ENCODE data around the gene C19orf85. TPM values are rescaled to one million over a fixed set of nuclear protein-coding genes. Genes with fewer than 3 reads are reported as not detected.

Gene C19orf85
- total and polyA plus RNA-seq, 4 experiments from 2014 or later: not detected

DNA sequence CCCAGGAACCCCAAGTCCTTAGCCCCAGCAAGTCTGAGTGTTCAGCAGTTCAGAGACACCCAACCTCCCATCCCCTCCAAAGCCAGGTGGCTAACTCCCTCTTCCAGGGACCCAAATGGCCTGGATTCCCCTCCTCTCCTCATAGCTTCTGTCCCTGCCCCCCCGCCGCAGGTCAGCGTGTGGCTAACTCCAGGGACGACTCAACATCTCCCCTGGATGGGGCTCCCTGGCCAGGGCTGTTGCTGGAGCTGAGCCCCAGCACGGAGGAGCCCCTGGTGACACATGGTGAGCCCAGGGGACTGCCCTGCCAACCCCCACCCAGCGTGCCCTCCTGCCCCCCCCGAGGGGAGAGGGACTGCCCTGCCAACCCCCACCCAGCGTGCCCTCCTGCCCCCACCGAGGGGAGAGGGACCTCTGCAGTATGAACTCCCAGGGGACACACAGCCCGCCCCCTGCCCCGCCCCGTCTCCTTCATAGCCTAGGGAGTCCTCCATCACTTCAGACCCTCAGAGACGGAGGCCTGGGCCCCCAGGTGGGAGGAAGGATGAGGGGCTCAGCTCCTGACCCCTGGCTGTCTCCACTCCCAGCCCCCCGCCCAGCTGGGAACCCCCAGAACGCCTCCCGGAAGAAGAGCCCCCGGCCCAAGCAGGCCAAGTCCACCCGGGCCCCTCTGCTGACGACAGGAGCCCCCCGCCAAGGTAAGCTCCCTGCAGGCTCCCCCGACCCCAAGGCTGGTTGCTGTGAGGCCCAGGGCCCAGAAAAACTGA lies 25.3 kb upstream of the C19orf85 start:
- POLR2A ChIA-PET (ENCODE audit: partially characterized antibody): no interaction called here
- intact Hi-C loops (cut with micrococcal nuclease): no loop called here
- Mint-ChIP-seq H3K27ac (no peak overlapping the region), H3K27me3 (peaks cover 5 to 13% of the 10 kb centered on the region in 2 donors), H3K36me3 (peaks cover 0 to 1% of the 10 kb centered on the region in 2 donors), H3K4me3 (no peak overlapping the region), H3K4me1 (peaks cover 3 to 6% (median 6%) of the 10 kb centered on the region in 4 donors), H3K9me3 (no peaks in the 10 kb centered on the region)
- no peaks in the 10 kb centered on the region for H3K4me1 ChIP-seq (ENCODE audit: insufficient read depth, low read length)
- H3K27me3 ChIP-seq (ENCODE audit: insufficient read depth, low read length): no peaks in the 10 kb centered on the region
- CTCF ChIA-PET (ENCODE audit: partially characterized antibody): interaction anchor here (3.3 kb wide), 1 partner anchor 14 kb away, joined by 19 read pairs; no protein-coding TSS in a partner anchor
- no peak overlapping the region for H3K27ac ChIP-seq (ENCODE audit: low read depth, low read length)
- no peaks in the 10 kb centered on the region for H3K9me3 ChIP-seq (ENCODE audit: control insufficient read depth in 1 of 2, low read length in 2 of 2)
- H3K36me3 ChIP-seq (ENCODE audit: insufficient read depth, low read length): no peaks in the 10 kb centered on the region
- DNase-seq: no peak
- H3K4me3 ChIP-seq (ENCODE audit: low read length in 2 of 2): no peak overlapping the region

DNA sequence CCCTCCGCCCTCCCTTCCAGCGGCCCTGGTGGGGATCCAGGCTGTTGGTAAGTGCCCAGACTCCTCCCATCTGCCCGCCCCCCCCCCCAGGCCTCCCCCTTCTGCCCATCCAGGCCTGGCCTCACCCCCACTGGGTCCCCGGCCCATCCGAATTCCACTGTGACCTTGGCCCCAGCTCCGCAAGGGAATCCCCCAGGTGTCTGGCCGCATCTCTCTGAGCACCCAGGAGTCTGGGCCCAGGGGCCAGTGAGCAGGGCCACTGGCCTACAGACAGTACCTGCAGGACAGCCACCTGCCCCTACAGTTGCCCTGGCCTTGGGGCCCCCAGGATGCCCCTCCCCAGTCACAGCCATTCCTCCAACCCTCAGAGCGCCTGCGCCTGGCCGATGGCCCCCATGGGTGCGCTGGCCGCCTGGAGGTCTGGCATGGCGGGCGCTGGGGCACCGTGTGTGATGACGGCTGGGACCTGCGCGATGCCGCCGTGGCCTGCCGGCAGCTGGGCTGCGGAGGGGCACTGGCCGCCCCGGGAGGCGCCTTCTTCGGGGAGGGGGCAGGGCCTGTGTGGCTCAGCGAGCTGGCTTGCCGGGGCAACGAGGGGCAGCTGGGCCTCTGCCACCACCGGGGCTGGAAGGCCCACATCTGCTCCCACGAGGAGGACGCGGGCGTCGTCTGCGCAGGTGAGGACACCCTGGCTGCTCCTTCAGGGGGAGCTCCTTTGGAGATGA lies 24.6 kb upstream of the C19orf85 start:
- Histone ChIP-seq H3K27ac (ENCODE audit: low read depth, low read length) (no peak overlapping the region), H3K4me1 (ENCODE audit: insufficient read depth, low read length) (peaks cover 7% of the 10 kb centered on the region), H3K9me3 (ENCODE audit: control insufficient read depth in 1 of 2, low read length in 2 of 2) (no peaks in the 10 kb centered on the region), H3K36me3 (ENCODE audit: insufficient read depth, low read length) (no peaks in the 10 kb centered on the region), H3K4me3 (ENCODE audit: low read length in 2 of 2) (no peak overlapping the region), H3K27me3 (ENCODE audit: insufficient read depth, low read length) (no peaks in the 10 kb centered on the region)
- CTCF ChIA-PET (ENCODE audit: partially characterized antibody): no interaction called here
- no peaks in the 10 kb centered on the region for H3K9me3 Mint-ChIP-seq
- POLR2A ChIA-PET (ENCODE audit: partially characterized antibody): no interaction called here
- no peak for DNase-seq
- H3K4me3 Mint-ChIP-seq: no peak overlapping the region
- peaks cover 3 to 11% (median 5%) of the 10 kb centered on the region in 4 donors for H3K4me1 Mint-ChIP-seq
- H3K27me3 Mint-ChIP-seq: peaks cover 5 to 13% of the 10 kb centered on the region in 2 donors
- H3K27ac Mint-ChIP-seq: no peak overlapping the region
- intact Hi-C loops (cut with micrococcal nuclease): no loop called here
- peaks cover 0 to 1% of the 10 kb centered on the region in 2 donors for H3K36me3 Mint-ChIP-seq

DNA sequence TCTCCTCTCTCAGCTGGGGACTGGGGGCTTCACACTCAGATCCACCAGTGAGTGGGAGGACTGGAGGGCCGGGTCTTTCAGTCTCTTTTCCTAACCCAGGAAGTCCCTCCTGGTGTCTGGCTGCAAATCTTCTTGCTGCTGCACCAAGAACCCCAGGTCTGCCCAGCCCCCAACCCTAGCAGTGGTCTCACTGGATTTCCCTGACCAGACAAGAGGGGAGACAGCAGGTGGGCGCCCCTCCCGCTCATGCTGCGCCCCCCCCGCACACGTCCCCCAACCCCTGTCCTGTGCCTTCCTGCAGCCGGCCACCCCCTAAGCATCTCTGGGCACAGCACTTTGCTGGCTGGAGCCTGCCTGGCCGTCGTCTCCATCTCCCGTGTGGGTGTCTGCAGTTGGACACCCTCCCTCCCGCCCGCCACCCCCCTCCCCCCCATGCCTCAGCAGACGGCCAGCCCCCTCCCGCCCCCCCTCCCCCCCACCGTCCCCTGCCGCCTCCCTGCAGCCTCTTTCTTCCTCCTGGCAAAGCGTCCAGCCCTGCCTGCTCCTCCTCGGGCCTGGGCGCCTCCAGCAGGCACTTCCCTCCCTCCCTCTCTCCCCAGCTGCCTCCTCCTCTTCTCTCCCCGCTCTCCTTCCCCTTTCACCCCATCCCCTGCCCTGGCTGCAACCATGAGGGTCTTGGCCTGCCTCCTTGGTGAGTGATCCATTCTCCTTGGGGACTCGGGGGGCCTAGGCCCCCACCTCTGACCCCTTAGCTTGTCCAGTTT lies 23.6 kb upstream of the C19orf85 start, which contains the start of gene SSC5D:
Gene SSC5D, plus strand, starts transcription at position 513 of the 764 bp plus-strand sequence. Its CDS starts 154 bp downstream, at position 667.
- no peaks in the 10 kb centered on the region for H3K9me3 ChIP-seq (ENCODE audit: control insufficient read depth in 1 of 2, low read length in 2 of 2)
- Mint-ChIP-seq H3K9me3 (no peaks in the 10 kb centered on the region), H3K4me1 (peaks cover 3 to 11% (median 5%) of the 10 kb centered on the region in 4 donors), H3K36me3 (peaks cover 0 to 1% of the 10 kb centered on the region in 2 donors), H3K4me3 (peak within 1 kb of the TSS in 2 of 8 donors; percentile 54 to 71), H3K27me3 (peaks cover 5 to 12% of the 10 kb centered on the region in 2 donors), H3K27ac (peak within 1 kb of the TSS in 6 of 7 donors; percentile 41 to 79 (median 72))
- no peak for DNase-seq
- ChIA-PET POLR2A (ENCODE audit: partially characterized antibody) (interaction anchor here (1.4 to 4.9 kb wide), 2 partner anchors 12 to 16 kb away, joined by 6 to 36 read pairs; partner anchors contain the start of gene ZNF628), CTCF (ENCODE audit: partially characterized antibody) (interaction anchor here (1.5 to 1.7 kb wide), 2 partner anchors 16 to 20 kb away, joined by 6 read pairs; no protein-coding TSS in a partner anchor)
- no peaks in the 10 kb centered on the region for H3K27me3 ChIP-seq (ENCODE audit: insufficient read depth, low read length)
- H3K4me1 ChIP-seq (ENCODE audit: insufficient read depth, low read length): peaks cover 13% of the 10 kb centered on the region
- H3K4me3 ChIP-seq (ENCODE audit: low read length in 2 of 2): no peak within 1 kb of the TSS
- intact Hi-C loops (cut with micrococcal nuclease): no loop called here
- no peak within 1 kb of the TSS for H3K27ac ChIP-seq (ENCODE audit: low read depth, low read length)
- no peaks in the 10 kb centered on the region for H3K36me3 ChIP-seq (ENCODE audit: insufficient read depth, low read length)

DNA sequence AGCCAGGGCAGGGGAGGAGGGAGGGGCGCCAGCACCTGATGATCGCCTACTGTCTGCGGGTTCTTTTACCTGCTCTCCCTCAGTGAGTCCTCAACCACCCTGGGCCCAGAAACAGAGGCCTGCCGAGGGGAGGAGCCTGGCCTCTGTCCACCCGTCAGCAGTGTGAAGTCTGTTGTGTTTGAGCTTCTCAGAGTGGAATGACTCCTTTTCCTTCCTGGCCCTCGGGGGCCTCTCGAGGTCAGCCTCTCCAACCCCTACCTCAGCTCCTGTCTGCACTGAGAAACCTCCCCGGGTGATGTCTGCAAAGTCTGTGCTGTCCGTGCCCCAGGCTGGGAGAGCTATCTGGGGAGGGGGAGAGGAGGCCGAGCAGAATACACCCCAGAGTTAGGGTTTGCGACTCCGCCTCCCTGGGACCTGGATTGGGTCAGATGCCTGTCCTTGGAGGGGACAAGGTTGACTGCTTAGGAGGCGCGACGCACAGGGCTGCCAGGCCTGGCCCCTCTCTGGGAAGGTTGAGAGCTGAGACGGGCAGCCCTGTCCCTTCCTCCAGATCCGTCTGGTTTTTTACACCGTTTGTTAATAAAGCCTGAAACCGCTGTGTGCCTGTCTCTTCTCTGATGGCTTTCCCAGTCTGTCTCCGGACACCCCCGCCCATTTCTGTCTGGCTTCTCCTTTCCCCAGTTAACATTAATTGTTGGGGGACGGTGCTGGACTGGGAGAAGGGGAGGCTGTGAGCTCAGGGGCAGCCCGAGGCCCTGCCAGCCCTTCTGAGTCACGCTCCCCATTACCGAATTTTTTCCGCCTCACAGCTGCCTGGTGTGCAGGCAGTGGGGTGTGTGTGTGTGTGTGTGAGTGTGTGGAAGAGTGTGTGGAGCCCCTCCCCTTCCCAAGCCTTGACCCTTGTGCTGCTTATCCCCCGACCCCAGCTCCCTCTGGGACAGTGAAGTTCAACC lies 22.7 kb upstream of the C19orf85 start:
- POLR2A ChIA-PET (ENCODE audit: partially characterized antibody): interaction anchor here (1.4 to 4.9 kb wide), 2 partner anchors 11 to 17 kb away, joined by 6 to 36 read pairs; partner anchors contain the start of gene ZNF628
- H3K27ac Mint-ChIP-seq: peak overlapping the region; percentile 60 to 79 (median 77)
- H3K36me3 Mint-ChIP-seq: peaks cover 0 to 1% of the 10 kb centered on the region in 2 donors
- no peak overlapping the region for H3K4me3 ChIP-seq (ENCODE audit: low read length in 2 of 2)
- H3K4me3 Mint-ChIP-seq: peak overlapping the region in 2 of 8 donors; percentile 54 to 71
- H3K4me1 ChIP-seq (ENCODE audit: insufficient read depth, low read length): peaks cover 13% of the 10 kb centered on the region
- DNase-seq: peak in 1 of 5 donors; percentile 68
- intact Hi-C loops (cut with micrococcal nuclease): no loop called here
- no peaks in the 10 kb centered on the region for H3K9me3 Mint-ChIP-seq
- peaks cover 3 to 11% (median 5%) of the 10 kb centered on the region in 4 donors for H3K4me1 Mint-ChIP-seq
- H3K27me3 ChIP-seq (ENCODE audit: insufficient read depth, low read length): no peaks in the 10 kb centered on the region
- no peak overlapping the region for H3K27ac ChIP-seq (ENCODE audit: low read depth, low read length)
- peaks cover 3 to 10% of the 10 kb centered on the region in 2 donors for H3K27me3 Mint-ChIP-seq
- H3K9me3 ChIP-seq (ENCODE audit: control insufficient read depth in 1 of 2, low read length in 2 of 2): no peaks in the 10 kb centered on the region
- CTCF ChIA-PET (ENCODE audit: partially characterized antibody): interaction anchor here (1.3 to 1.7 kb wide), 4 partner anchors 10 to 144 kb away, joined by 3 to 6 read pairs (median 4); no protein-coding TSS in a partner anchor
- no peaks in the 10 kb centered on the region for H3K36me3 ChIP-seq (ENCODE audit: insufficient read depth, low read length)

DNA sequence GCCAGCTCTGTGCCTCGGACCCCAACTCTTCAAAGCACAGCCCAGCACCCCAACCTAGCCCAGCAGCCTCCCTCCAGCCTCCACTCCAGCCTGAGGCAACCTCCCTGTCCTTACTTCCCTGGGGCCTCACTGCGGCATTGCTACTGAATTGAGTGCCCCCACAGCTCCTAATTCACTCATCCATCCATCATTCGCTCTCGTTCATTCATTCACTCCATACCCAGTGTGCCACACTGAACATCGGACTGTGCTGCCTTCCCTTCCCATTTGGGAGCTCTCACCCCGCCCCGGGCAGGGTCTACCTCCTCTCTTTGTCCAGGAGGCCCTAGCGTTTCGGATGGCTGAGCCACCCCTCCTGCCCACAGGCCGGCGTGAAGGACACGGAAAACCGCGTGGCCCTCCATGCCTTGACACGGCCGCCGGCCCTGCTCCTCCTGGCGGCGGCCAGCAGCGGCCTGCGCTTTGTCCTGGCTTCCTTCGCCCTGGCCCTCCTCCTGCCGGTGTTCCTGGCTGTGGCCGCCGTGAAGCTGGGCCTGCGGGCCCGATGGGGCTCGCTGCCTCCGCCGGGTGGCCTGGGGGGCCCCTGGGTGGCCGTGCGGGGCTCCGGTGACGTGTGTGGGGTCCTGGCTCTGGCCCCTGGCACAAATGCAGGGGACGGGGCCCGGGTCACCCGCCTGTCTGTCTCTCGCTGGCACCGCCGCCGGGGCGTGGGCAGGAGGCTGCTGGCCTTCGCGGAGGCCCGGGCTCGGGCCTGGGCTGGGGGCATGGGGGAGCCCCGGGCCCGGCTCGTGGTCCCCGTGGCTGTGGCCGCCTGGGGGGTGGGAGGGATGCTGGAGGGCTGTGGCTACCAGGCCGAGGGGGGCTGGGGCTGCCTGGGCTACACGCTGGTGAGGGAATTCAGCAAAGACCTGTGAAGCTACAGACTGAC lies 21.8 kb upstream of the C19orf85 start:
- Histone ChIP-seq H3K9me3 (ENCODE audit: control insufficient read depth in 1 of 2, low read length in 2 of 2) (no peaks in the 10 kb centered on the region), H3K27ac (ENCODE audit: low read depth, low read length) (peak overlapping the region; percentile 59), H3K27me3 (ENCODE audit: insufficient read depth, low read length) (no peaks in the 10 kb centered on the region), H3K4me1 (ENCODE audit: insufficient read depth, low read length) (peaks cover 13% of the 10 kb centered on the region), H3K4me3 (ENCODE audit: low read length in 2 of 2) (no peak overlapping the region), H3K36me3 (ENCODE audit: insufficient read depth, low read length) (no peaks in the 10 kb centered on the region)
- Mint-ChIP-seq H3K4me3 (peak overlapping the region in 7 of 8 donors; percentile 59 to 80 (median 77)), H3K27ac (peak overlapping the region; percentile 77 to 98 (median 91)), H3K9me3 (no peaks in the 10 kb centered on the region), H3K27me3 (peaks cover 0 to 2% of the 10 kb centered on the region in 2 donors), H3K4me1 (peaks cover 3 to 11% (median 5%) of the 10 kb centered on the region in 4 donors), H3K36me3 (peaks cover 0 to 1% of the 10 kb centered on the region in 2 donors)
- DNase-seq: no peak
- ChIA-PET CTCF (ENCODE audit: partially characterized antibody) (interaction anchor here (1.0 to 1.7 kb wide), 7 partner anchors 9 to 145 kb away, joined by 3 to 11 read pairs (median 4); no protein-coding TSS in a partner anchor), POLR2A (ENCODE audit: partially characterized antibody) (interaction anchor here (1.4 to 4.9 kb wide), 2 partner anchors 10 to 18 kb away, joined by 6 to 36 read pairs; partner anchors contain the start of gene ZNF628)
- intact Hi-C loops (cut with micrococcal nuclease): no loop called here

Measured in CD4-positive, alpha-beta memory T cell (primary cell).